ENCODE data around the gene TP63. TPM values are rescaled to one million over a fixed set of nuclear protein-coding genes. Genes with fewer than 3 reads are reported as not detected.

Gene TP63
- polyA plus RNA-seq, 4 donors = under 0.01 to 0.12 (median 0.03) TPM; not detected in 1

DNA sequence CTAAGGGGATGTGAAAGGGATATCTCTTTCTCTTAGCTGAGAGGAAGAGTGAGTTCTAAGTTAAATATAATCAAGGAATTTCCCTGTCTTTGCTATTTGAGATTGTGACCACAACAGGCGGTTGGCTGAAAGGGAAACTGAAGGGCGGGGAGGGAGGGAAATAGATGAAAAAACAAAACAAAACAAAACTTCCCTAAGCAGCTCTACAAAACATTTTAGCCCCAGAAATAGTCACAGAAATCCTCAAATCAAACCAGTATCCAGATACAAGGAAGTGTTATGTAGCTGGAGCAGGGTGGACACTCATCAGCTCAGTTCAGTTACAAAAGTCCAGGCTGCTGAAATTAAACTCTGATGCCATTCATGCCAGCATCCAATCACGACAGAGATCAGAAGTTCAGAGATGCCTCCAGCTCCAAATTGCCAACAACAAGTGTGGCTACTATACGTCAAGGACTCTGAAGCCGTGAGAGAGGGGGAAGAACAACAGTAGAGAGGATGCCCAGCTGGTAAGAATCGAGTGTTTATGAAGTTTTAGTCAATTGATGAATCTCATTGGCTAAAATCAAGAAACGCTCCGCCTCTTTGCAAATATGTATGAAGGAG is 319 bp upstream of the TP63 start:
- Histone ChIP-seq H3K27me3 (ENCODE audit: control insufficient read depth in 3 of 3, insufficient read depth in 3 of 3, low read length in 3 of 3) (no peaks in the 10 kb centered on the region), H3K27ac (ENCODE audit: low read depth in 1 of 3, low read length in 2 of 3) (no peak overlapping the region), H3K4me1 (ENCODE audit: control insufficient read depth in 3 of 3, insufficient read depth in 2 of 3, low read depth in 1 of 3, low read length in 2 of 3) (no peaks in the 10 kb centered on the region), H3K4me3 (ENCODE audit: low read depth in 1 of 3, low read length in 3 of 3) (no peak overlapping the region), H3K36me3 (ENCODE audit: control insufficient read depth in 3 of 3, insufficient read depth in 2 of 3, low read depth in 1 of 3, low read length in 3 of 3) (no peaks in the 10 kb centered on the region), H3K9me3 (ENCODE audit: control insufficient read depth in 2 of 2, insufficient read depth in 1 of 2, low read depth in 1 of 2, low read length in 1 of 2) (no peaks in the 10 kb centered on the region)
- DNase-seq (no peak), FAIRE-seq (no peak)
- WGBS, 3 donors = 59 to 63% (median 61%) methylated on average over 8 of the region's 8 CpGs

DNA sequence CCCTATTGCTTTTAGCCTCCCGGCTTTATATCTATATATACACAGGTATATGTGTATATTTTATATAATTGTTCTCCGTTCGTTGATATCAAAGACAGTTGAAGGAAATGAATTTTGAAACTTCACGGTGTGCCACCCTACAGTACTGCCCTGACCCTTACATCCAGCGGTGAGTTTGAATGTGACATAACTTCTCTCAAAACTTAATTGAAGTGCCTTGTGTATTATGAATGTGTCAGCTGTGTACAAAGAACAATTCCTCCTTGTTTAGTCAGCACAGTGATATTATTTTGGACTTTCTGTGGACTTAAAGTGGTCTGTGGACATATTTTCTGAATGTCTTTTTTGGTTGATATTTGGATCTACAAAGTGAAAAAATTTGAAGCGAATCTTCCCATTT is 220 bp downstream of the TP63 start:
- H3K27ac ChIP-seq (ENCODE audit: low read depth in 1 of 3, low read length in 2 of 3) = no peak overlapping the region
- H3K9me3 ChIP-seq (ENCODE audit: control insufficient read depth in 2 of 2, insufficient read depth in 1 of 2, low read depth in 1 of 2, low read length in 1 of 2) = no peaks in the 10 kb centered on the region
- 85 to 90% (median 89%) methylated on average over 6 of the region's 6 CpGs for WGBS, 3 donors
- no peaks in the 10 kb centered on the region for H3K27me3 ChIP-seq (ENCODE audit: control insufficient read depth in 3 of 3, insufficient read depth in 3 of 3, low read length in 3 of 3)
- DNase-seq (no peak), FAIRE-seq (no peak)
- no peak overlapping the region for H3K4me3 ChIP-seq (ENCODE audit: low read depth in 1 of 3, low read length in 3 of 3)
- no peaks in the 10 kb centered on the region for H3K4me1 ChIP-seq (ENCODE audit: control insufficient read depth in 3 of 3, insufficient read depth in 2 of 3, low read depth in 1 of 3, low read length in 2 of 3)
- no peaks in the 10 kb centered on the region for H3K36me3 ChIP-seq (ENCODE audit: control insufficient read depth in 3 of 3, insufficient read depth in 2 of 3, low read depth in 1 of 3, low read length in 3 of 3)

DNA sequence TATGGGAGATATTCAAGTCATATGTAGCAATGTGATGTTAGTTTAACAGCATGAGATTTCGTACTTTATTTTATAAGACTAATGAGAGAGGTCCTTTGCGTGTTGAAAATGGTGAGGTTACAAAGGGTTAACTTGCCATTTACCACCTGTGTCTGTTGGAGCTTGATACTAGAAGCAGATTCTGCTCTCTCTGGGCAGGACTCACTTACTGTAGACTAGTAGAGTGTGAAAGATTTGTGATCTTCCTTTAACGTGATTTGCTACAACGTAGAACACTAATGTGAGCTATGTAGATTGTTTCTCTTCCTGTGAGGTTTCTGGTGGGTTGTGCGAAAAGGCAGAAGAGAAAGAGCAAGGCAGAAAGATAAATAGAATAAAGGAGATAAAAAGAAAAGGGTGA is 1.1 kb downstream of the TP63 start:
- FAIRE-seq (no peak), DNase-seq (no peak)
- Histone ChIP-seq H3K27ac (ENCODE audit: low read depth in 1 of 3, low read length in 2 of 3) (no peak overlapping the region), H3K9me3 (ENCODE audit: control insufficient read depth in 2 of 2, insufficient read depth in 1 of 2, low read depth in 1 of 2, low read length in 1 of 2) (no peaks in the 10 kb centered on the region), H3K27me3 (ENCODE audit: control insufficient read depth in 3 of 3, insufficient read depth in 3 of 3, low read length in 3 of 3) (no peaks in the 10 kb centered on the region), H3K4me1 (ENCODE audit: control insufficient read depth in 3 of 3, insufficient read depth in 2 of 3, low read depth in 1 of 3, low read length in 2 of 3) (no peaks in the 10 kb centered on the region), H3K4me3 (ENCODE audit: low read depth in 1 of 3, low read length in 3 of 3) (no peak overlapping the region), H3K36me3 (ENCODE audit: control insufficient read depth in 3 of 3, insufficient read depth in 2 of 3, low read depth in 1 of 3, low read length in 3 of 3) (no peaks in the 10 kb centered on the region)
- 69 to 82% (median 80%) methylated on average over 5 of the region's 5 CpGs for WGBS, 3 donors

DNA sequence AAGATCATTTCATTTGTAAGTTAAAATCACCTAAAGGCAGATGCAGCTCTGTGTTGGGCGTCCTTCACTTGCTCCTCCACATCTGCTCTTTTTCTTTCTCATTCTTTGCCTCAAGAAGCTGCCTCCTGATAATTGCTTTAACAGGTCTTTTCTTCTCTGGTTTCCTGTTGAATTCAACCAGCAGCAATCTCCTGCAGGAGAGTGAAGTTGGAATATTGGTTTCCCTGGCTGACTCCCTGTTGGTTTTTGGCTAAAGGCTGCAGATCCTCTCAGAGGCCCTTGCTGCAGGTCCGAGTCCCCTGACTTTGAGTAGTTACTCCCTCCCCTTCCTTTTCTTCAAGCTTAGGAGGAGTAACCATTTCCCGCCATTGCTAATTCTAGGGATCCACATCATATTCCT is 4.2 kb downstream of the TP63 start:
- 80 to 94% (median 90%) methylated on average over 3 of the region's 3 CpGs for WGBS, 3 donors
- FAIRE-seq = no peak
- no peaks in the 10 kb centered on the region for H3K36me3 ChIP-seq (ENCODE audit: control insufficient read depth in 3 of 3, insufficient read depth in 2 of 3, low read depth in 1 of 3, low read length in 3 of 3)

DNA sequence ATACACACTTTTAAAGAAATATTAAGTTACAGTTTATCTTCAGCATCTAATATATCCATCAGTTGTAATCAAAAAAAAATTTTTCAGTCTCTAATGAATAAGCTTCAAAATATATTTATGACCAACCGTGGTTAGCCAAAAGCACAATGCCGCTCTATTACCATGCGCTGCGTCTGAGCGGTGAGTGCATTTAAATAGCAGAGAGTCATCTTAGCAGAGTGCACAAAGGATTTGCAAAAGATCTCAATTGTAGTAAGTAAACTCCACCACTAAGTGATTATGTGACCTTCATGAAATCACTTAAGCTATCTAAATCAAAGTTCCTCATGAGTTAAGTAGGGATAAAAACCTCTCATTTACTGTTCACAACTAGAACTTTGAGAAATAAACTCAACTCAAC is 4.9 kb downstream of the TP63 start:
- Histone ChIP-seq H3K4me1 (ENCODE audit: control insufficient read depth in 3 of 3, insufficient read depth in 2 of 3, low read depth in 1 of 3, low read length in 2 of 3) (no peaks in the 10 kb centered on the region), H3K27me3 (ENCODE audit: control insufficient read depth in 3 of 3, insufficient read depth in 3 of 3, low read length in 3 of 3) (no peaks in the 10 kb centered on the region), H3K4me3 (ENCODE audit: low read depth in 1 of 3, low read length in 3 of 3) (no peak overlapping the region), H3K9me3 (ENCODE audit: control insufficient read depth in 2 of 2, insufficient read depth in 1 of 2, low read depth in 1 of 2, low read length in 1 of 2) (no peaks in the 10 kb centered on the region), H3K27ac (ENCODE audit: low read depth in 1 of 3, low read length in 2 of 3) (no peak overlapping the region), H3K36me3 (ENCODE audit: control insufficient read depth in 3 of 3, insufficient read depth in 2 of 3, low read depth in 1 of 3, low read length in 3 of 3) (no peaks in the 10 kb centered on the region)
- DNase-seq (no peak), FAIRE-seq (no peak)
- WGBS, 3 donors = 87 to 95% (median 91%) methylated on average over 5 of the region's 5 CpGs

More for the DNA sequence above, 4.2 kb downstream of the TP63 start:
- DNase-seq = no peak
- Histone ChIP-seq H3K4me1 (ENCODE audit: control insufficient read depth in 3 of 3, insufficient read depth in 2 of 3, low read depth in 1 of 3, low read length in 2 of 3) (no peaks in the 10 kb centered on the region), H3K4me3 (ENCODE audit: low read depth in 1 of 3, low read length in 3 of 3) (no peak overlapping the region), H3K27ac (ENCODE audit: low read depth in 1 of 3, low read length in 2 of 3) (no peak overlapping the region), H3K9me3 (ENCODE audit: control insufficient read depth in 2 of 2, insufficient read depth in 1 of 2, low read depth in 1 of 2, low read length in 1 of 2) (no peaks in the 10 kb centered on the region), H3K27me3 (ENCODE audit: control insufficient read depth in 3 of 3, insufficient read depth in 3 of 3, low read length in 3 of 3) (no peaks in the 10 kb centered on the region)

DNA sequence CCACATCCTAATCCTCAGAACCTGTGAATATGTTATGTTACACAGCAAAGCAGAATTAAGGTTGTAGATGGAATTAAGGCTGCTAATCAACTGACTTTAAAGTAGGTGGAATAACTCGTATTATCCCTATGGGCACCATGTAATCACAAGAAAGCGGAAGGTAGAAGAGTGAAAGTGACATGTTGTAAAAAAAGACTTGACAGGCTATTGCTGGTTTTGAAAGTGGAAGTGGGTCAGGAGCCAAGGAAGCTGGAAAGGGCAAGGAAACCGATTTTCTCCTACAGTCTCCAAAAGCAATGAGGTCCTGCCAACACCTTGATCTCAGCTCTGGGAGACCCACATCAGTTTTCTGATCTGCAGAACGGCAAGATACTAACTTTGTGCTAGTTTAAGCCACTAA is 6.6 kb downstream of the TP63 start:
- DNase-seq (no peak), FAIRE-seq (no peak)
- H3K27ac ChIP-seq (ENCODE audit: low read depth in 1 of 3, low read length in 2 of 3) = no peak overlapping the region
- no peaks in the 10 kb centered on the region for H3K9me3 ChIP-seq (ENCODE audit: control insufficient read depth in 2 of 2, insufficient read depth in 1 of 2, low read depth in 1 of 2, low read length in 1 of 2)
- H3K4me3 ChIP-seq (ENCODE audit: low read depth in 1 of 3, low read length in 3 of 3) = no peak overlapping the region
- 86 to 91% (median 89%) methylated on average over 4 of the region's 4 CpGs for WGBS, 3 donors
- no peaks in the 10 kb centered on the region for H3K36me3 ChIP-seq (ENCODE audit: control insufficient read depth in 3 of 3, insufficient read depth in 2 of 3, low read depth in 1 of 3, low read length in 3 of 3)
- no peaks in the 10 kb centered on the region for H3K4me1 ChIP-seq (ENCODE audit: control insufficient read depth in 3 of 3, insufficient read depth in 2 of 3, low read depth in 1 of 3, low read length in 2 of 3)
- no peaks in the 10 kb centered on the region for H3K27me3 ChIP-seq (ENCODE audit: control insufficient read depth in 3 of 3, insufficient read depth in 3 of 3, low read length in 3 of 3)

DNA sequence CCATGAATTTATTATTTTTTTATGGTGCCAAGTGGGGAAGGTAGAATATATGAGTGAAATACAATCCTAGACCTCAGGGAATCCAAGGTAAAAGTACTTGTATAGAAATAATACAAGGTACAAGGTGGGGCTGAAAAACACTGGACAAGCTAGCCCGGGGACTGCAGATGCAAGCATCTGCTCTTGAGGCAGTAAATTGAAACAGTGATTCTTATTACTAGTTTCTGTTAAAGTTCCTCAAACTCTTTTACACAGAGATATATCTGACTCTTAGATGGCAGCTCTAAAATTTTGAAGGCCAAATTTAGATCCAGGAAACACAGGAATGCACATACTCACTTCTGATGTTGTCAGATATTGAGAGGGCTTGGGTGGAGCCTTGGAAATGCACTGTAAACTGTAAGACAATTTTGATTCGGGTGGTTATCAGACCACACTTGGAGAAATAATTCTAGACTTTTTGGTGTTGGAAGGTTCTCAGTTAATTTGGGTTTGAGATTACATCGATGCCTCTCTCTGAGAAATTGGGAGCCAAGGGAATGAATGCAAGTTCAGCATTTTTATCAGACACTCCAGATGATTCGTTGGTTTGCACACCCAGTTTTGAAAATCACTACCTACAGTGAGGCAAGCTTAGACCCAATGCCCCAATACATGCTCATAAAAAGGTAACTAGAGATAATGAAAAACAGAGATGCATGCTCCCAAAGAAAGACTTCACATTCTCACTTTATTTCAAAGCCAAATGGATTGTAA is 7.3 kb downstream of the TP63 start:
- Histone ChIP-seq H3K27me3 (ENCODE audit: control insufficient read depth in 3 of 3, insufficient read depth in 3 of 3, low read length in 3 of 3) (no peaks in the 10 kb centered on the region), H3K36me3 (ENCODE audit: control insufficient read depth in 3 of 3, insufficient read depth in 2 of 3, low read depth in 1 of 3, low read length in 3 of 3) (no peaks in the 10 kb centered on the region), H3K4me1 (ENCODE audit: control insufficient read depth in 3 of 3, insufficient read depth in 2 of 3, low read depth in 1 of 3, low read length in 2 of 3) (no peaks in the 10 kb centered on the region), H3K4me3 (ENCODE audit: low read depth in 1 of 3, low read length in 3 of 3) (no peak overlapping the region), H3K9me3 (ENCODE audit: control insufficient read depth in 2 of 2, insufficient read depth in 1 of 2, low read depth in 1 of 2, low read length in 1 of 2) (no peaks in the 10 kb centered on the region), H3K27ac (ENCODE audit: low read depth in 1 of 3, low read length in 2 of 3) (no peak overlapping the region)
- 63 to 74% (median 71%) methylated on average over 4 of the region's 4 CpGs for WGBS, 3 donors
- DNase-seq = no peak
- FAIRE-seq = no peak

DNA sequence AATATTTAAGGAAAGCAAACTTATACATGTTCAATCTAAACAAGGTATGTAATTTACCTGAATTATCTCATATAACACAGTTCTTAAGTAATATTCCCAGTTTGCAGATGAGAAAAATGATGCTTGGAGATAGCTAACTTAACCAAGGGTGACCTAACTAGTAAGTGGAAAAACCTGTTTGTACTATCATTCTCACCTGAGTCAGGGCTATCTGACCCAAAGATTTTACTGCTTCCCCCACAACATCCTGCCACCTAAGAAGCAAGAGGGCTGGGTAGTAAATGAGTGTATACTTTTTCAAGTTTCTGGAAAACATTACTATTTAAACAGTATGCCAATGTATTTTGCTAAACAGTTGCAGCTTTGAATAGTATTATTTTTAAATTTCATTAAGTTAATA is 10.6 kb downstream of the TP63 start:
- Histone ChIP-seq H3K27ac (ENCODE audit: low read depth in 1 of 3, low read length in 2 of 3) (no peak overlapping the region), H3K36me3 (ENCODE audit: control insufficient read depth in 3 of 3, insufficient read depth in 2 of 3, low read depth in 1 of 3, low read length in 3 of 3) (no peaks in the 10 kb centered on the region), H3K4me3 (ENCODE audit: low read depth in 1 of 3, low read length in 3 of 3) (no peak overlapping the region), H3K9me3 (ENCODE audit: control insufficient read depth in 2 of 2, insufficient read depth in 1 of 2, low read depth in 1 of 2, low read length in 1 of 2) (no peaks in the 10 kb centered on the region), H3K27me3 (ENCODE audit: control insufficient read depth in 3 of 3, insufficient read depth in 3 of 3, low read length in 3 of 3) (no peaks in the 10 kb centered on the region), H3K4me1 (ENCODE audit: control insufficient read depth in 3 of 3, insufficient read depth in 2 of 3, low read depth in 1 of 3, low read length in 2 of 3) (no peaks in the 10 kb centered on the region)
- no peak for FAIRE-seq
- no peak for DNase-seq
